K562 (cell line): ENCODE measurements around the gene ENTREP3. TPM values are rescaled to one million over a fixed set of nuclear protein-coding genes. Genes with fewer than 3 reads are reported as not detected.

ENCODE experiments used
- CCNT2 ChIP-seq: IDR thresholded peaks from 2 replicates; pipeline ENCODE4 v1.6.1; 2011; ENCODE audit warnings: borderline replicate concordance, low read depth, mild to moderate bottlenecking, moderate library complexity, mixed read lengths, low read length; ENCODE audit not compliant: insufficient read length; ENCODE audit errors: extremely low read depth
- CTBP1 ChIP-seq: fragments of 450-650 bp; IDR thresholded peaks from 2 replicates; pipeline ENCODE4 v1.6.1; 2016; ENCODE audit warnings: borderline replicate concordance
- E2F8 ChIP-seq: fragments of 450-650 bp; IDR thresholded peaks from 2 replicates; pipeline ENCODE4 v1.7.1; 2018; ENCODE audit warnings: mild to moderate bottlenecking, low read depth; ENCODE audit not compliant: partially characterized antibody
- HMG20A ChIP-seq: fragments of 450-650 bp; formaldehyde crosslinking; conservative IDR thresholded peaks from 2 replicates; pipeline ENCODE4 v1.4.0; 2020; ENCODE audit warnings: mild to moderate bottlenecking, mixed read lengths
- ID3 ChIP-seq, 2 experiments: fragments of 250-450 bp in 1 of 2; fragments of 450-650 bp in 1 of 2; sonication (Bioruptor Pico) in 1 of 2; IDR thresholded peaks; 2 replicates each; pipeline versions ENCODE4 v1.6.1 to v1.8.0; 2016 to 2021; ENCODE audit warnings: mild to moderate bottlenecking in 2 of 2, moderate library complexity in 2 of 2, missing compliant biosample characterization in 1 of 2, missing genetic modification characterization in 1 of 2
- L3MBTL2 ChIP-seq: fragments of 450-650 bp; IDR thresholded peaks from 2 replicates; pipeline ENCODE4 v1.6.1; 2016; ENCODE audit warnings: mild to moderate bottlenecking, moderate library complexity
- RBFOX2 ChIP-seq: fragments of 200-400 bp; formaldehyde crosslinking; IDR thresholded peaks from 2 replicates; pipeline ENCODE4 v1.6.1; 2017; ENCODE audit warnings: low read depth, mild to moderate bottlenecking, low read length, moderate library complexity
- REST ChIP-seq, 2 experiments: fragments of 450-650 bp; formaldehyde crosslinking in 1 of 2; IDR thresholded peaks; 2 replicates each; pipeline versions ENCODE4 v1.4.0 to v1.6.1; 2014 to 2020; ENCODE audit warnings: mild to moderate bottlenecking in 2 of 2, borderline replicate concordance in 1 of 2, low read depth in 1 of 2
- TFAP4 ChIP-seq: sonication (generic); formaldehyde crosslinking; IDR thresholded peaks from 2 replicates; pipeline ENCODE4 v1.8.0; 2022; ENCODE audit warnings: missing genetic modification reagents, mild to moderate bottlenecking, moderate library complexity, borderline replicate concordance
- ZNF707 ChIP-seq: fragments of 250-450 bp; sonication (Bioruptor Pico); conservative IDR thresholded peaks from 2 replicates; pipeline ENCODE4 v1.8.0; 2022; ENCODE audit warnings: inconsistent platforms, mild to moderate bottlenecking, moderate library complexity
- polyA plus RNA-seq, 8 experiments: library from polyadenylated mRNA; depleted of rRNA in 4 of 8; stranded (reverse) in 5 of 8; unstranded in 3 of 8; fragments of >200 nt; fragmentation: Nextera tagmentation in 2 of 8; fragmentation: Illumina TruSeq in 1 of 8; extraction: Ambion mirVana in 2 of 8; extraction: Trizol in 1 of 8; gene quantifications; 2 replicates each; pipeline versions ENCODE4 v1.2.1 to v1.2.3, GENCODE V29; 2011 to 2014; ENCODE audit warnings: inconsistent platforms in 1 of 8, missing spikeins in 1 of 8
- total RNA-seq, 7 experiments: library from RNA; depleted of rRNA in 6 of 7; stranded (reverse); fragments of >200 nt in 6 of 7; fragmentation: Illumina TruSeq in 2 of 7; extraction: Trizol in 2 of 7; gene quantifications; 2 replicates each; pipeline versions ENCODE4 v1.2.1 to v1.2.3, GENCODE V29; 2011 to 2021; ENCODE audit warnings: low replicate concordance in 1 of 7

ENTREP3 gene
- total and polyA plus RNA-seq, 9 of the 15 experiments (the other 6 are each of a cell fraction or from before 2014, with no cell fraction given): 1.9 to 41.8 (median 5.9) TPM

GRCh38 chr1:155273343-155274245 lies 18.3 kb upstream of the ENTREP3 start, which contains the start of gene CLK2 (continued):
- peak; percentile 70 for TF ChIP-seq REST (IDR thresholded peaks at IDR 0.05; ENCODE audit: borderline replicate concordance)
- TF ChIP-seq REST (CRISPR knock-in tag; IDR thresholded peaks at IDR 0.05; ENCODE audit: low read depth): no peak
- TF ChIP-seq RBFOX2: peak; percentile 92
- TF ChIP-seq CCNT2: peak; percentile 59
- no peak for TF ChIP-seq ID3 (CRISPR knock-in tag; IDR thresholded peaks at IDR 0.05)
- 0 out of 2 replicates have a peak, but pooled peaks have one; percentile 58 for TF ChIP-seq ID3 (tag; IDR thresholded peaks at IDR 0.05)
- TF ChIP-seq CTBP1: peak; percentile 74
- TF ChIP-seq L3MBTL2: peak; percentile 98
- peak; percentile 58; the same call in 1 of the 2 replicates for TF ChIP-seq TFAP4 (CRISPR knock-in tag)
- peak; percentile 57 for TF ChIP-seq E2F8
- no peak for TF ChIP-seq ZNF707
- no peak for TF ChIP-seq HMG20A (CRISPR knock-in tag)
